EL (cell line): ENCODE results near the gene FGFR3.

ENCODE experiments used
- DNase-seq: peaks from one replicate; pipeline ENCODE4 v3.0.0-alpha.2; 2016

Gene FGFR3

DNA sequence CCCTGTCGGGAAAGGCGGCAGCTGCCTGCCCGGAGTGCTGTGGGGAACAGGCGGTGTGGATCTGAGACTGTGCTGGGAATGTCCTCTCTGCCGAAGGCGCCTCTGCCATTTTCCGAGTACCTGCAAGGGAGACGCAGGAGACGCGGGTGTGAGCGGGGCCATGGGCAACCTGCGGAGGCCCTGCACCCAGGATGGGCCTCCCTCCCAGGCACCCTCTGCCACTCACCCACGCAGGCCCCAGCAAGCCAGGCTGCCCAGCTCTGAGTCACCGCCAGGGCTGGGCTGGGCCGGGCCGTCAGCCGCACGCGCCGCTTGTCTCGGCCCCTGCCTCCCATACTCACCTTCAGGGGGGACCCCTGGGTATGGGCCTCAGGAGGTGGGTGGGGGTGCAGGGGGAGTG is 3.5 kb upstream of the FGFR3 start:
- DNase-seq: no peak

DNA sequence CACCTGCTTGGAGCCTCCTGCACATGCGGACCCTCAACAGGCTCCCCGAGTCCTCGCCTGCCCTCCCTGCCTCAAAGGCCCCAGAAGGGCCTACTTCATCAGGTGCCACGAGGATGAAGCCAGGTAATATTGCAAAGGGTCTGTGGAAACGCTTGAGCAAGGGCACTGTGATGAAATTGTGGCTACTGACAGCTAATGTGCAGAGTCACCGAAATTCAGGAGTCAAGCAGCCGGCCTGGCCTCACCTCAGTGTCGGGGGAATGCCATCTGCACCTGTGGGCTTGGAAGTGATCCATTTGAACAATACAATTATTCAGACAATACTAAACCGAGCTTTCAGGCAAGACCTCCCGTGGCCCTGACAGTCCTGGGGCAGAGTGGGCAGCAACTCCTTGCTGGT is 3.1 kb upstream of the FGFR3 start:
- DNase-seq: no peak

GRCh38 chr4:1792158-1792831 is 798 bp upstream of the FGFR3 start:
- DNase-seq: no peak

GRCh38 chr4:1793496-1793840 is 375 bp downstream of the FGFR3 start:
- DNase-seq: peak; percentile 37

DNA sequence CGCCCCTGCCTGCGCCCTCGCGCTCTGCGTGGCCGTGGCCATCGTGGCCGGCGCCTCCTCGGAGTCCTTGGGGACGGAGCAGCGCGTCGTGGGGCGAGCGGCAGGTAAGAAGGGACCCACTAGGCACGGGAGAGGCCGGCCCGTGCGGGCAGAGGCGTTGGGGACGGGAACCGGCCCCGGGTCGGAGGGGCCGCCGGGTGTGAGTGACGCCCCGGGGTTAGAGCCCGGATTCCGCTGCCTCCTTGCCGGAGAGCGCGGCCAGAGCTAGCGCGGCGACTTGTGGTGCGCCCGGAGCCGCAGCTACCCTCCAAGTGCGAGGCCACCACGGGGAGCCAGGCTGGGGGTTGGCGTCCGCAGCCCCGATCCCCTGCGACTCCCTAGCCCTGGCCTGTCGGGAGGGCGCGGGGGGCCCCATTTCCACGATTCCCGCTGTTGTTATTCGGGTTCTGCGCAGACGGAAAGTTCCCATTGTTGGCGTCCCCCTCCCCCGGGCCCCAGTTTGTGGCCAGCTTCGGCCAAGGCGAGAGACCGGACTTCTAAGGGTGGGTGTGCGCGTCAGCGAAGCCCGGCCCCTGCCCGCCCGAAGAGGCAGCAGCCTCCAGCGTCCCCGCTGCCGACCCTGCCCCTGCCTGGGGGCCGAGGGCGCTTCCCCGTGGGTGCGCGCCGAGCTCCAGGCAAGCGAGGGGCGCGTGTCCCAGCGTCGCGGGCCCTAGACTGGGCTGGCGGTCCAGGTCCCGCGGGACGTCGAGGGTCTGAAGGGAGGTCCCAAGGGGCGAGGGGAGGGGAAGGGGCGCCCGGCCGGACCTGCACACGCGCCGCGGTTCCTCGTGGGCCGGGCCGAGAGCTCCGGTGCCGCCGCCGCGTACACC is 1.1 kb downstream of the FGFR3 start:
- no peak for DNase-seq

DNA sequence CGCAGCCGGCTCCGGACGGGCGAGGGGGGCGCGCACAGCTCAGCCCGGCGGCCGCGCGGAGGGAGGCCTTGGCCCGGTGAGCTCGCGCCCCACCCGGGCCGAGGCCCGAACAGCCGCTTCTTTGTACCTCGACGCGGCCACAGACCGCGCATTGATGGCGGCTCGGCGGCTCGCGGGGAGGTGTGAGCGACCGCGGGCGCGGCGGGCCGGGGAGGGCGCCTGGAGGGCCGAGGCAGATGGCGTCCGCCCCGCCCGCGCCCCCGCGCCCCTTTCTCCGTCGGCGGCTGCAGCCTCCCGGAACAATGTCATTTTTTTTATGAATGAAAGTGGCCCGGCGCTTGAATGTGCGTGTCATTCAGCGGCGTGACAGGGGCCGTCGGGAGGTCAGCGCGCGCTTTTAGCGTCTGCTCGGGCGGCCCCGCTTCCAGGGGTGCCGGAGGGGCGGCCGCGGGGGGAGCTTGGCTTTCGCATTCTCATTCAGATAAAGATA is 1.8 kb downstream of the FGFR3 start:
- no peak for DNase-seq

GRCh38 chr4:1795299-1796195 is 2.5 kb downstream of the FGFR3 start:
- no peak for DNase-seq

GRCh38 chr4:1796486-1797204 is 3.6 kb downstream of the FGFR3 start:
- no peak for DNase-seq

DNA sequence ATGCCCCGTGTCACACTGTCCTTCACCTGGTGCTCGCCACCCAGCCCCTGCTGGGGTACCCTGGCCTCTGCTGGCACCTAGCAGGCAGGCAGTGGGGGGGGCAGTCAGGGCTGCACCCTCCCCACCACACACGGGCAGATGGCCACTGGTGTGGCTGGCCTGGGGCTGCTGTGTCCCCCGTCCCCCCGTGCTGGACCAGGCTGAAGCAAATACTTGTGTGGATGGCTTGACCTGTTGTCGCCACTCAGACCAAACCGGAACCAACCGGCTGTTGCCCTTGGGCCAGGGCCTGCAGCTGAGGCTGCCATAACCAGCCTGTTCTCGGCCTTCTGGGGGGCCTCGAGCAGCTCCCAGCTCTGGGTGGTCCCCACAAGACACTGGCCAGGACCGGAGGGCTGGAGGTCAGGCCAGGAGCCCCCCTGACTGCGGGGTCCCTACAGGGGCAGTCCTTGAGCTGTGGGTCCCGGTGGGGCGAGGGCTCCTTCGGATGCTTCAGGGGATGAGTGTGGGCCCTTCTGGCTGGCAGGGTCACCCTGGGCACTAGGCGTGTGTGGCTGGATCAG is 4.3 kb downstream of the FGFR3 start:
- DNase-seq: no peak

GRCh38 chr4:1797861-1798579 is 4.9 kb downstream of the FGFR3 start:
- no peak for DNase-seq

DNA sequence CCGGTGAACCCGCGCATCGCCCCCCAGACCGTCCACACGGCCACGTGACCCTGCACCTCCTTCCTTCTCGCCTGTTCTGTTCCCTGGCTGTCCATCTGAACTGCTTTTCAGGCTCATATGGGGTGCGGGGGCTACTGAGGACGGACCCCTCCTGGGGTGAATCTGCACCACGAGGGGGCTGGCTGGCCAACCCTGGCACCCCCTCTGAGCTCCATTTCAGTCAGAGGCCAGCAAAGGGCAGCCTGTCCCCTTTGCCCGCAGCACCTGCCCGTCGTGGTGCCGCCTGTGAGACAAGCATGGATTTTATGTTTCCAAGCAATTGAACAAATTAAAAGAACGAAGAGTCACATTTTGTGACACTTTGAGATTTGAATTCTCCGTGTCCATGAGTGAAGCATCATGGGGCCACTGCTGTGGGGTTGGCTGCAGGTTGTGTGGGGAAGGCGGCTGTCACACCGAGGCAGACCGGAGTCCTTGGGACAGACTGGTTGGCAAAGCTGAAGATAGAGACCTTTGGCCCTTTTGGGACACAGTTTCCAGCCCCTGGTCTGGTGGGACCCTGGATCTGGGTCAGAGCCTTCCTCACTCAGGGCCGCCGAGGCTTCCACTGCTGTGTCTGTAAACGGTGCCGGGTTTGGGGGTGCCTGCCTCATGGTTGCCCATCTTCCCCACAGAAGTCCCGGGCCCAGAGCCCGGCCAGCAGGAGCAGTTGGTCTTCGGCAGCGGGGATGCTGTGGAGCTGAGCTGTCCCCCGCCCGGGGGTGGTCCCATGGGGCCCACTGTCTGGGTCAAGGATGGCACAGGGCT is 5.7 kb downstream of the FGFR3 start:
- DNase-seq: no peak

DNA sequence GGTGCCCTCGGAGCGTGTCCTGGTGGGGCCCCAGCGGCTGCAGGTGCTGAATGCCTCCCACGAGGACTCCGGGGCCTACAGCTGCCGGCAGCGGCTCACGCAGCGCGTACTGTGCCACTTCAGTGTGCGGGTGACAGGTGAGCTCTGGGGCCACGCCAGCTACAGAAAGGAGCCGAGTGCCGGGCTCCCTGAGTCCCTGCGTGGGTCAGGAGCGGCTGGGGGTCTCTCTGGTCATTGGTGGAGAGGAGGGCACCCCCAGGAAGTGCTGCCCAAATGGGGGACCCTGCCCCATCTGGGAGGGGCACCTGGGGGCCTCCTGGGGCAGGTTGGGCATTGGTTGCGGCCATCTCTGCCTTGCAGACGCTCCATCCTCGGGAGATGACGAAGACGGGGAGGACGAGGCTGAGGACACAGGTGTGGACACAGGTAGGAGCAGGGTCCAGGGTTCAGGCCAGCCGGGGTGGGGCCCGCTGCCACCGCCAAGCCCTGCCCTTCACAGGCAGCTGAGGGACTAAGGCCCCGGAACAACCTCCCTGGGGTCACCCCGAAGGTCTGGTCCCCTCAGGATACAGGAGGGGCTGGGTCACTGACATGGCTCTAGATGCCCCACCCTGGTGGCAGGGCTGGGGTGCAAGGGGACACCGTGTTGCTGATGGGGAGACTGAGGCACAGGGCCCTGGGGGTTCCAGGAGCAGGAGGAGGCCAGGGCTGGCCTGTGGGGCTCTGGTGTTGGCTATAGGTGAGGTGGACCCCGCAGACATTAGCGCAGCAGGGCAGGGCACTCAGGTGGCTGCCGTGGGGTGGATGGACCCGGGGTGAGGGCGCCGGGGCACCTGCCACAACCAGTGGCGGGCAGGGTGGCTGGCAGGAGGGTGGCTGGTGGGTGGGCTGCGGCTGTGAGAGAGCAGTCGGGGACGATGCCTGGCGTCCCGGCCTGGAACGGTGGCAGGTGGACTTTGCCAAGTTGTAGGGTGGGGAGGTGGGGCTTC is 6.6 kb downstream of the FGFR3 start:
- no peak for DNase-seq

DNA sequence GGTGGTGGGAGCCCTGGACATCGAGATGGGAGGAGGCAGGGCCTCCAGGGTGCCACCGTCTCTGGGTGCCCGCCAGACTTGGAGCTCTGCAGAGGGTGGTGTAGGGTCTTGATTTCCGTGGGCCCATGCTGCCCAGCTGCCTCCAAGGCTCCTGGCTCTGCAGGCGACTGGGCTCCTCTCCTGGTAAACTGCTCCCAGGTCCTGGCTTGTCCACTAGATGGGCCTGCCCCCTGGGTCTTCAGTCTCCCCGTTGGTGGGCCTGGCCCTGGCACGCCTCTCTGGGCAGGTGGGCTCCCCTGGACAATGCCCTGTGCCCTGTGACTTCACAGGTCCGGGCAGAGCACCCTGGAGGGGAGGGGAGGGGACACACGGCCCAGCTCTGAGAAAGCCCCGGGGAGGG is 7.7 kb downstream of the FGFR3 start:
- DNase-seq: no peak

DNA sequence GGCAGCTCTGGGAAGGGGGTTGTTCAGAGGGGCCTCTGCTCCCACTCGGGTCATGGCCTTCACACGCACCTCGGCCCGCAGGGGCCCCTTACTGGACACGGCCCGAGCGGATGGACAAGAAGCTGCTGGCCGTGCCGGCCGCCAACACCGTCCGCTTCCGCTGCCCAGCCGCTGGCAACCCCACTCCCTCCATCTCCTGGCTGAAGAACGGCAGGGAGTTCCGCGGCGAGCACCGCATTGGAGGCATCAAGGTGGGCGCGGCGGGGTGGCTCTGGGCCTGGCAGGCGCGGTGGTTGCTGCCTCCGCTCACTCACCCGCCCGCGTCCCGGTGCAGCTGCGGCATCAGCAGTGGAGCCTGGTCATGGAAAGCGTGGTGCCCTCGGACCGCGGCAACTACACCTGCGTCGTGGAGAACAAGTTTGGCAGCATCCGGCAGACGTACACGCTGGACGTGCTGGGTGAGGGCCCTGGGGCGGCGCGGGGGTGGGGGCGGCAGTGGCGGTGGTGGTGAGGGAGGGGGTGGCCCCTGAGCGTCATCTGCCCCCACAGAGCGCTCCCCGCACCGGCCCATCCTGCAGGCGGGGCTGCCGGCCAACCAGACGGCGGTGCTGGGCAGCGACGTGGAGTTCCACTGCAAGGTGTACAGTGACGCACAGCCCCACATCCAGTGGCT is 8.3 kb downstream of the FGFR3 start:
- DNase-seq: no peak

DNA sequence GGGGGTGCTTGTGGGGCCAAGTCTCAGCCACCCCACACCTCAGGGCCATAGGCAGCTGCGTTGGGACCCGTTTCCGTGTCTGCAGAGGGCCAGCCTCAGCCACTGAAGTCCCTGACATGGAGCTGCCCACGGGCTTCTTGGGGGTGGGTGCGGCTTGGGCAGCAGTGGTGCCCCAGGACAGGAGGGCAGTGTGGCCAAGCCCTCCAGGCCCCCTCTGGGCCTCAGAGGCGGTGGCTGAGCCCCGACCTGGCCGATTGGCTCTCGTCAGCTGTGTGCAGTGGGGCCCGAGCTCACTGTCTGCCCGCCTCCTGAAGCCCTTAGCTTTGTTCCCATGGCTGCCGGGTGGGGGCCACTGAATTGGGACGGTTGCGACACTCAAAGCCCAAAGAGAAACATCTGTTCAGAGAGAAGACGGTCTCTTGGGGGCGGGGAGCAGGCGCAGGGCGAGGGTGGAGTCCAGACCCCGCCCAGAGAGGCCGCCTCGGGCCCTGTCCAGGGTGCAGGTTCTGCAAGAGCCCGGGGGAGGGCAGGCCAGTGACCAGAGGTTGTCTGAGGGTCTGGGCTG is 9.1 kb downstream of the FGFR3 start:
- no peak for DNase-seq

DNA sequence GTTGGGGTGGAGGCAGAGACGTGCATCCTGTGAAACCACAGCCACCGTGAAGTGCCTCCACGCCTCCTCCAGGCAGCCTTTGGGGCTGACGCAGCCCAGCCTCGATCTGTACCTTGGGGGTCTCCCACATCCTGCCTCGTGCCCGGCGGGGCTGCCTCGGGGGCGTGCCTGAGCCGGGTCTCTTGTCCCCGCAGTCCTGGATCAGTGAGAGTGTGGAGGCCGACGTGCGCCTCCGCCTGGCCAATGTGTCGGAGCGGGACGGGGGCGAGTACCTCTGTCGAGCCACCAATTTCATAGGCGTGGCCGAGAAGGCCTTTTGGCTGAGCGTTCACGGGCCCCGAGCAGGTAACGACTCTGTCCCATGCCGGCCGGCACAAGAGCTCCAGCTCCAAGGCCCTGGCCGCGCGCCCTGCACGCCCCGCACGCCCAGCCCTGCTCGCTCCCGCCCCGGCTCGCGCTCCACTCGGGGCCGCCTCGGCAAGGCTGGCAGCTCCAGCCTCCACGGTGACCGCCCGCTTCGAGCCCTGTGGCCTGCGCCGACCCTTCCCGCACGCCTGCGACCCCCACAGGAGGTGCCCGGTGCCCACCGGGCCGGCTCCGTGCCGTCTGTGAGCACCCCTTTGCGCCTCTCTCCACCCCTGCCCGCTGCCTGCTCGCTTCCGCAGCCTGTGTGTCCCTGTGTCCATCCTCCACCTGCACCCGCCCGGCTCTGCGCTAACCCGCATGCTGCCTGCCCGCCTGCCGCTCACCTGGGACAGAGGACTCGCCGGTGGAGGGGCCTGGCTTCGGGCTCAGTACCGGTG is 9.8 kb downstream of the FGFR3 start:
- DNase-seq: no peak
